ENCODE measurements around the gene GRB7. TPM values are rescaled to one million over a fixed set of nuclear protein-coding genes. Genes with fewer than 3 reads are reported as not detected.
A peak's percentile ranks its signal among the peaks of the same experiment; 100 is the strongest.

GRB7 gene
- total RNA-seq, 2 experiments from 2014 or later, result 0.37 TPM; not detected in 1

GRCh38 chr17:39765175-39765574, 27.4 kb downstream of the GRB7 start:
- Mint-ChIP-seq H3K4me1 (ENCODE audit: low read depth) (peaks cover 65% of the 10 kb centered on the region), H3K27ac (no peak overlapping the region), H3K36me3 (ENCODE audit: low read depth) (peaks cover 66% of the 10 kb centered on the region), H3K4me3 (no peak overlapping the region), H3K27me3 (ENCODE audit: low read depth) (no peaks in the 10 kb centered on the region), H3K9me3 (ENCODE audit: insufficient read depth) (no peaks in the 10 kb centered on the region)
- CTCF ChIA-PET, result interaction anchor here (1.4 kb wide), 1 partner anchor 12 kb away, joined by 4 read pairs; no protein-coding TSS in a partner anchor
- no peak for DNase-seq
- POLR2A ChIA-PET, result no interaction called here
- ATAC-seq, result no peak

GRCh38 chr17:39765766-39766165, 28.0 kb downstream of the GRB7 start:
- H3K27ac Mint-ChIP-seq, result no peak overlapping the region
- peaks cover 65% of the 10 kb centered on the region for H3K36me3 Mint-ChIP-seq (ENCODE audit: low read depth)
- H3K4me1 Mint-ChIP-seq (ENCODE audit: low read depth), result peaks cover 69% of the 10 kb centered on the region
- no peaks in the 10 kb centered on the region for H3K9me3 Mint-ChIP-seq (ENCODE audit: insufficient read depth)
- POLR2A ChIA-PET, result interaction anchor here (1.6 kb wide), 1 partner anchor 11 kb away, joined by 6 read pairs; no protein-coding TSS in a partner anchor
- no peak overlapping the region for H3K4me3 Mint-ChIP-seq
- DNase-seq (no peak), ATAC-seq (no peak)
- no peaks in the 10 kb centered on the region for H3K27me3 Mint-ChIP-seq (ENCODE audit: low read depth)
- CTCF ChIA-PET, result interaction anchor here (0.5 to 1.9 kb wide), 3 partner anchors 12 to 524 kb away, joined by 4 read pairs; no protein-coding TSS in a partner anchor

- Mint-ChIP-seq H3K9me3 (ENCODE audit: insufficient read depth) (no peaks in the 10 kb centered on the region), H3K27me3 (ENCODE audit: low read depth) (no peaks in the 10 kb centered on the region), H3K4me3 (no peak overlapping the region), H3K4me1 (ENCODE audit: low read depth) (peaks cover 74% of the 10 kb centered on the region), H3K27ac (peak overlapping the region; percentile 58), H3K36me3 (ENCODE audit: low read depth) (peaks cover 68% of the 10 kb centered on the region)
- ATAC-seq (no peak), DNase-seq (no peak)
- ChIA-PET POLR2A (interaction anchor here (1.6 kb wide), 1 partner anchor 13 kb away, joined by 6 read pairs; no protein-coding TSS in a partner anchor), CTCF (interaction anchor here (1.1 to 1.9 kb wide), 3 partner anchors 9 to 54 kb away, joined by 3 to 4 read pairs (median 4); no protein-coding TSS in a partner anchor)
Measured at GRCh38 chr17:39767147-39767546, 29.4 kb downstream of the GRB7 start.

- ATAC-seq (peak; percentile 86), DNase-seq (peak; percentile 60)
- peak overlapping the region; percentile 17 for H3K4me3 Mint-ChIP-seq
- H3K4me1 Mint-ChIP-seq (ENCODE audit: low read depth), result peaks cover 92% of the 10 kb centered on the region
- H3K9me3 Mint-ChIP-seq (ENCODE audit: insufficient read depth), result no peaks in the 10 kb centered on the region
- H3K27ac Mint-ChIP-seq, result peak overlapping the region; percentile 82
- ChIA-PET POLR2A (interaction anchor here (0.7 to 1.9 kb wide), 7 partner anchors 8 to 50 kb away, joined by 3 to 22 read pairs (median 4); no protein-coding TSS in a partner anchor), CTCF (interaction anchor here (0.8 to 1.8 kb wide), 10 partner anchors 10 to 210 kb away, joined by 3 to 12 read pairs (median 4); no protein-coding TSS in a partner anchor)
- peaks cover 66% of the 10 kb centered on the region for H3K36me3 Mint-ChIP-seq (ENCODE audit: low read depth)
- H3K27me3 Mint-ChIP-seq (ENCODE audit: low read depth), result no peaks in the 10 kb centered on the region
Measured at GRCh38 chr17:39769974-39770587, 32.3 kb downstream of the GRB7 start.

- ChIA-PET POLR2A (interaction anchor here (0.6 to 1.0 kb wide), 4 partner anchors 8 to 150 kb away, joined by 3 to 4 read pairs (median 3); partner anchors contain the start of gene MIEN1), CTCF (interaction anchor here (1.2 kb wide), 1 partner anchor 149 kb away, joined by 3 read pairs; no protein-coding TSS in a partner anchor)
- H3K27ac Mint-ChIP-seq, result peak overlapping the region; percentile 72
- H3K9me3 Mint-ChIP-seq (ENCODE audit: insufficient read depth), result no peaks in the 10 kb centered on the region
- peaks cover 53% of the 10 kb centered on the region for H3K36me3 Mint-ChIP-seq (ENCODE audit: low read depth)
- DNase-seq (no peak), ATAC-seq (no peak)
- H3K4me3 Mint-ChIP-seq, result peak overlapping the region; percentile 3
- H3K4me1 Mint-ChIP-seq (ENCODE audit: low read depth), result peaks cover 93% of the 10 kb centered on the region
- no peaks in the 10 kb centered on the region for H3K27me3 Mint-ChIP-seq (ENCODE audit: low read depth)
Measured at GRCh38 chr17:39772415-39772814, 34.7 kb downstream of the GRB7 start.

GRCh38 chr17:39772987-39773934, 35.5 kb downstream of the GRB7 start:
- POLR2A ChIA-PET, result interaction anchor here (0.6 to 1.0 kb wide), 4 partner anchors 7 to 151 kb away, joined by 3 to 4 read pairs (median 3); partner anchors contain the start of gene MIEN1

GRCh38 chr17:39774047-39774446, 36.3 kb downstream of the GRB7 start:
- Mint-ChIP-seq H3K4me1 (ENCODE audit: low read depth) (peaks cover 96% of the 10 kb centered on the region), H3K4me3 (peak overlapping the region; percentile 45), H3K27ac (peak overlapping the region; percentile 82), H3K9me3 (ENCODE audit: insufficient read depth) (no peaks in the 10 kb centered on the region), H3K36me3 (ENCODE audit: low read depth) (peaks cover 52% of the 10 kb centered on the region), H3K27me3 (ENCODE audit: low read depth) (no peaks in the 10 kb centered on the region)
- ChIA-PET POLR2A (interaction anchor here (1.1 kb wide), 1 partner anchor 19 kb away, joined by 3 read pairs; no protein-coding TSS in a partner anchor), CTCF (no interaction called here)
- DNase-seq, result no peak
- no peak for ATAC-seq

More at GRCh38 chr17:39772987-39773934, 35.5 kb downstream of the GRB7 start:
- Mint-ChIP-seq H3K27ac (peak overlapping the region; percentile 85), H3K4me3 (peak overlapping the region; percentile 30), H3K9me3 (ENCODE audit: insufficient read depth) (no peaks in the 10 kb centered on the region), H3K4me1 (ENCODE audit: low read depth) (peaks cover 95% of the 10 kb centered on the region), H3K36me3 (ENCODE audit: low read depth) (peaks cover 56% of the 10 kb centered on the region), H3K27me3 (ENCODE audit: low read depth) (no peaks in the 10 kb centered on the region)
- ATAC-seq (no peak), DNase-seq (no peak)
- CTCF ChIA-PET, result interaction anchor here (1.2 kb wide), 1 partner anchor 150 kb away, joined by 3 read pairs; no protein-coding TSS in a partner anchor

GRCh38 chr17:39775031-39775430, 37.3 kb downstream of the GRB7 start:
- CTCF ChIA-PET, result interaction anchor here (1.4 to 3.8 kb wide), 3 partner anchors 17 to 86 kb away, joined by 3 to 20 read pairs (median 4); no protein-coding TSS in a partner anchor
- H3K9me3 Mint-ChIP-seq (ENCODE audit: insufficient read depth), result no peaks in the 10 kb centered on the region
- DNase-seq (no peak), ATAC-seq (no peak)
- peaks cover 89% of the 10 kb centered on the region for H3K4me1 Mint-ChIP-seq (ENCODE audit: low read depth)
- POLR2A ChIA-PET, result interaction anchor here (1.0 to 1.2 kb wide), 4 partner anchors 11 to 20 kb away, joined by 3 read pairs; no protein-coding TSS in a partner anchor
- peaks cover 47% of the 10 kb centered on the region for H3K36me3 Mint-ChIP-seq (ENCODE audit: low read depth)
- peak overlapping the region; percentile 71 for H3K27ac Mint-ChIP-seq
- H3K27me3 Mint-ChIP-seq (ENCODE audit: low read depth), result no peaks in the 10 kb centered on the region
- H3K4me3 Mint-ChIP-seq, result peak overlapping the region; percentile 77

- Mint-ChIP-seq H3K27ac (peak overlapping the region; percentile 88), H3K4me3 (peak overlapping the region; percentile 77), H3K4me1 (ENCODE audit: low read depth) (peaks cover 86% of the 10 kb centered on the region), H3K27me3 (ENCODE audit: low read depth) (no peaks in the 10 kb centered on the region), H3K36me3 (ENCODE audit: low read depth) (peaks cover 48% of the 10 kb centered on the region), H3K9me3 (ENCODE audit: insufficient read depth) (no peaks in the 10 kb centered on the region)
- no peak for ATAC-seq
- ChIA-PET CTCF (interaction anchor here (0.7 to 3.8 kb wide), 12 partner anchors 9 to 204 kb away, joined by 3 to 20 read pairs (median 3); no protein-coding TSS in a partner anchor), POLR2A (interaction anchor here (1.6 kb wide), 1 partner anchor 21 kb away, joined by 6 read pairs; no protein-coding TSS in a partner anchor)
- DNase-seq, result no peak
Measured at GRCh38 chr17:39776252-39776651, 38.5 kb downstream of the GRB7 start.

- peaks cover 45% of the 10 kb centered on the region for H3K36me3 Mint-ChIP-seq (ENCODE audit: low read depth)
- DNase-seq, result no peak
- POLR2A ChIA-PET, result interaction anchor here (1.0 to 1.6 kb wide), 4 partner anchors 23 to 48 kb away, joined by 3 to 6 read pairs (median 4); no protein-coding TSS in a partner anchor
- H3K27me3 Mint-ChIP-seq (ENCODE audit: low read depth), result no peaks in the 10 kb centered on the region
- H3K9me3 Mint-ChIP-seq (ENCODE audit: insufficient read depth), result no peaks in the 10 kb centered on the region
- peak overlapping the region; percentile 88 for H3K27ac Mint-ChIP-seq
- ATAC-seq, result peak; percentile 60
- H3K4me1 Mint-ChIP-seq (ENCODE audit: low read depth), result peaks cover 86% of the 10 kb centered on the region
- CTCF ChIA-PET, result interaction anchor here (0.7 to 3.8 kb wide), 11 partner anchors 8 to 156 kb away, joined by 3 to 20 read pairs (median 4); partner anchors contain the start of gene MIEN1
- peak overlapping the region; percentile 77 for H3K4me3 Mint-ChIP-seq
Measured at GRCh38 chr17:39777534-39778365, 40.0 kb downstream of the GRB7 start.

All from activated CD8-positive, alpha-beta T cell treated with anti-CD3 and anti-CD28 coated beads, Interleukin-2, amount 10 ng/mL, durations not matched to agents 7 days and 5 days (primary cell).